GM20000 (cell line): Measurements from ENCODE around the gene GJA4.

ENCODE experiments used
- DNase-seq: peaks from one replicate; pipeline ENCODE4 v3.0.0; 2012; ENCODE audit warnings: low spot score
- TF ChIP-seq, protein P1 (sequence below): IDR thresholded peaks from 2 replicates; pipeline ENCODE4 v1.5.1; 2012; ENCODE audit warnings: mild to moderate bottlenecking, control low read depth; ENCODE audit errors: extremely low read depth, missing control alignments

Gene GJA4

DNA sequence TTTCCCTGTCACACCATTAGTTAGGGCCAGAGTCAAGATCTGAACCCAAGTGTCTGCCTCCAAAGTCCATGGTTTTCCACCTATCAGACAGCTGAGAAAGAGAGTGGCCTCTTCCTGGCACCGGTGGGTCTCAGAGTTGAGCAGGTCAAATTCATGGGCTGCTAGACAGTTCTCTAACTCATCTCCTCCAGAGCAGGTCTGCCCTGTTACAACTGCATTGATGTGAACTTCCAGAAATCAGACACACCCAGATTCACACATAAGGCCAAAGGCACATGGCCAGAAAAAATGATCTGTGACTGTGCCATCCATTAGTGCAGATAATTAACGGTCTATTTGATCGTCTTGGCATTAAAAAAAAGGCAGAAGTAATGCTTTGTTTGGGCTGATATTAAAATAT lies 49.3 kb downstream of the GJA4 start:
- no peak for DNase-seq
- TF ChIP-seq, protein P1, sequence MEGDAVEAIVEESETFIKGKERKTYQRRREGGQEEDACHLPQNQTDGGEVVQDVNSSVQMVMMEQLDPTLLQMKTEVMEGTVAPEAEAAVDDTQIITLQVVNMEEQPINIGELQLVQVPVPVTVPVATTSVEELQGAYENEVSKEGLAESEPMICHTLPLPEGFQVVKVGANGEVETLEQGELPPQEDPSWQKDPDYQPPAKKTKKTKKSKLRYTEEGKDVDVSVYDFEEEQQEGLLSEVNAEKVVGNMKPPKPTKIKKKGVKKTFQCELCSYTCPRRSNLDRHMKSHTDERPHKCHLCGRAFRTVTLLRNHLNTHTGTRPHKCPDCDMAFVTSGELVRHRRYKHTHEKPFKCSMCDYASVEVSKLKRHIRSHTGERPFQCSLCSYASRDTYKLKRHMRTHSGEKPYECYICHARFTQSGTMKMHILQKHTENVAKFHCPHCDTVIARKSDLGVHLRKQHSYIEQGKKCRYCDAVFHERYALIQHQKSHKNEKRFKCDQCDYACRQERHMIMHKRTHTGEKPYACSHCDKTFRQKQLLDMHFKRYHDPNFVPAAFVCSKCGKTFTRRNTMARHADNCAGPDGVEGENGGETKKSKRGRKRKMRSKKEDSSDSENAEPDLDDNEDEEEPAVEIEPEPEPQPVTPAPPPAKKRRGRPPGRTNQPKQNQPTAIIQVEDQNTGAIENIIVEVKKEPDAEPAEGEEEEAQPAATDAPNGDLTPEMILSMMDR, result no peak

DNA sequence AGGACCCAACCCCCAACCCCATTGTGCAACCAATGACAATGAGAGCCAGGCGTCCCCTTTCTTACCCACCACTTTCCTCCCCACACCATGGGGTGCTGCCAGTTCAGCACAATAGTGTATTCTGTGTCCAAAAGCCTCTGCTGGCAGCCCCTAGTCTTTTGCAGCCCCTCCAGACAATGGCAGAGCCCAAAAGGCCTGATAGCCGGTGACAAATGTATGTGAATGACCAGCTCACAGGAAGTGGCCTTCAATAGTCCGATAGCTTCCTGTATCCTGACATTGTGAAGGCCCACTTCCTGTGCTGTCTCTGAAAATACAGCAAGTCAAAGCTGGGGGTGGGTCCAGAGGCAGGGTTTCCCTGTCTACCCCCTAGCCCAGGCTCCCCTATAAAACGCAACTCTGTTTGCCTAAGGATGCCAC lies 50.2 kb downstream of the GJA4 start:
- DNase-seq, result no peak
- TF ChIP-seq, protein P1, result no peak

DNA sequence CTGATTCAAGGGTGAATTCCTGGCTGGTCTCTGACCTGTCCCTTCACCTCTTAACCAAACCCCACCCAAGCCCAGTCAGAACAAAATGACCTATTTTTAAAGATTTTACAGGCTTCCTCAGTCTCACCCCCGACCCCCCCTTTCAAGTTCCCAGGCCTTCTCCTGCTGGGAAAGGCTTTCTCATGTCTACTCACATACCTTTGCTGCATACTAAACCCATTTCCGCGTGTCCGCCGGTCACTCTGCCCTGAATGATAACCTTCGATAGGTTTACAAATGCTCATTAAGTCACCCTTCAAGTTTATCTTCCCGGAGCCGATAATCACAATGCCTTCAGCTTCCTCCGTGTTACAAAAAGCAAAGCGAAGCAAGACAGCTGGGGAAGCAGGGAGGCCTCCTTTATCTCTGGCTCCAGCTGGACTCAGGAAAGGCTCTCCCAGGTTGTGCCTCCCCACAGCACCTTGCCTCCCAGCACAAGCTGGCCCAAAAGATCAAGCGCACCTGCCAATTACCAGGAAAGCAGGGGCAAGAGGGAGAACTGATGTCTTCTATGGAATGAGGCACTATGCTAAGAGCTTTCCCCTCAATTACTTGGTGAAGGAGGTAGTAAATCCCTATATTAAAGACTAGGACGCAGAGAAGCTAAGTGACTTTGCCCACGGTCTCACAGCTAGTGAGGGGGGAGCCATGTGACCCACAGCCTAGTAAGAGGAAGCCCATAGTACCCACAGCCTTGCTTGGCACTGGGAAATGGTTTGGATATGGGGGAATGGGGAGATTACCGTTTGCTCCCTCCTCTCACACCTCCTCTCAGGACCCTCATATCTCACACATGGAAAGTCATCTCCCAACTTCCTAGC lies 50.8 kb downstream of the GJA4 start:
- no peak for DNase-seq
- TF ChIP-seq, protein P1, result no peak

DNA sequence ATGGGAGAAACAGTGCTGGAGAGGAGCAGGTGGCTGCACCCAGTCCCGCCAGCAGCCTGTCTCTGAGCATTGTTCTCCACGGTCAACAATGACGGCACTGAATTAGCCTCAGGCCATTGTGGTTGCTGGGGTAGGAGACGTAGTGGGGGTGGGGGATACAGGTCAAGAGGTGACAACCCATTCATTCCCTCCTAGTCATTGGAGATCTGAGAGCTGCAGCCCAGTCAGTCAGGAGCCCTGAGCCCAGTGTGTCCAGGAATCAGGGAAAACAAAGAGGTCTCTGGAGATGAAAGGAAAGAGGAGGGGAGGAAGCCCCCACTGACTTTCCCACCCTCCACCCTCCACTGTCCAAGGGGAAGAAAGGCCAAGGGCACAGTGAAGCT lies 51.4 kb downstream of the GJA4 start:
- TF ChIP-seq, protein P1, result no peak
- no peak for DNase-seq
